Activated CD4-positive, alpha-beta memory T cell treated with anti-CD3 and anti-CD28 coated beads for 36 hours (primary cell): ENCODE measurements around the gene PSMD5. TPM values are rescaled to one million over a fixed set of nuclear protein-coding genes. Genes with fewer than 3 reads are reported as not detected.

Source experiments
- CTCF ChIA-PET: fragments of 350-600 bp; sonication (Branson Sonifier 250); formaldehyde crosslinking; loops from one replicate; lab custom pipeline; 2021; ENCODE audit warnings: antibody characterized with exemption, inconsistent platforms; lab: Charles Lee
- POLR2A ChIA-PET: fragments of 350-600 bp; sonication (Branson Sonifier 250); formaldehyde crosslinking; loops from one replicate; lab custom pipeline; 2021; ENCODE audit warnings: antibody characterized with exemption; lab: Charles Lee
- DNase-seq: peaks from one replicate; pipeline ENCODE4 v3.0.0-alpha.2; 2020
- H3K27ac Mint-ChIP-seq: one replicate; pipeline ENCODE4 v1.8.0; 2021; ENCODE audit warnings: mixed read lengths
- H3K27me3 Mint-ChIP-seq: one replicate; pipeline ENCODE4 v1.8.0; 2021; ENCODE audit warnings: mixed read lengths
- H3K36me3 Mint-ChIP-seq: one replicate; pipeline ENCODE4 v1.8.0; 2021; ENCODE audit warnings: mixed read lengths
- H3K4me1 Mint-ChIP-seq: one replicate; pipeline ENCODE4 v1.8.0; 2021; ENCODE audit warnings: low read depth, mixed read lengths
- H3K4me3 Mint-ChIP-seq: one replicate; pipeline ENCODE4 v1.8.0; 2021; ENCODE audit warnings: mild to moderate bottlenecking, mixed read lengths
- H3K9me3 Mint-ChIP-seq: one replicate; pipeline ENCODE4 v1.8.0; 2021; ENCODE audit warnings: mixed read lengths
- intact Hi-C: fragments of 100-400 bp; cut with micrococcal nuclease; formaldehyde crosslinking; loops from one replicate; pipeline ENCODE4 v1.15.1; 2023
- total RNA-seq, 2 experiments: library from RNA; stranded (reverse); gene quantifications; one replicate each; pipeline ENCODE4 v1.2.3, GENCODE V29; 2021

PSMD5 gene
- total RNA-seq, 2 experiments from 2014 or later = 69.7 to 71.0 TPM

DNA sequence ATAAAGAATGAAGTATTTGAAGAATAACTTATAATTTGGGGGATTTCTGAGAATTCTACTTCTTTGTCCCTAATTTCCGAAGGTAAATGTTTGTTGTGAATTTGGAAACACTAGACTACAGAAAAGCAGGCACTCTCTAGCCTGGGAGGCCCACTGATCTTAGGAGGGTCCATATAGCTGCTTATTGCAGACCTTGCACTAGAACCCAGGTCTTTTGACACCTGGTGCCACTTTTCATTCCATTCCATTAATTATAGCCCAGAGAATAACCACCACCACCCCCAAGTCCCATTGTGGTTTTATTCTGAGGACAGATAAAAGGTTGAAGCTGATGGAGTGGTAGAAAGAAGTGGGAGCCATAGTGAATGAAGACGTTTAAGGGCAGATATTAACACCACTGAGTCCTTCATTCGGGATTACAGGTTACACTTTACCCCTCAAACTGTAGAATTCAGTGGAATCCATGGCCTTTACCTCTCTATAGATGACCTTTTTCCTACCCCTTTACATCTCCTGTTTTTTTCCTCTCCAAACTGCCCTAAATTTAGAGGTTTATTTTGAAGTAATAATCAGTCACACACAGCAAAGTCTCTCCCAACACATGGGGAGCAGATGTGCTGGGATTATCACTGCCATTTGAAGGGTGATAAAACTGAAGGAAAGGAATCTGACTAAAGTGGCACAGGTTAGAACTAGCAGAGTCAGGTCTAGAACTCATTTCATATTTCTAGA, 12.0 kb upstream of the PSMD5 start:
- Mint-ChIP-seq H3K4me1 (peaks cover 6% of the 10 kb centered on the region), H3K36me3 (peaks cover 44% of the 10 kb centered on the region), H3K27ac (no peak overlapping the region), H3K4me3 (no peak overlapping the region), H3K9me3 (no peaks in the 10 kb centered on the region), H3K27me3 (no peaks in the 10 kb centered on the region)
- CTCF ChIA-PET = interaction anchor here (1.6 kb wide), 1 partner anchor 82 kb away, joined by 6 read pairs; no protein-coding TSS in a partner anchor
- intact Hi-C loops = no loop called here
- POLR2A ChIA-PET = interaction anchor here (1.3 to 1.5 kb wide), 2 partner anchors 8 to 10 kb away, joined by 4 to 7 read pairs; no protein-coding TSS in a partner anchor
- no peak for DNase-seq

DNA sequence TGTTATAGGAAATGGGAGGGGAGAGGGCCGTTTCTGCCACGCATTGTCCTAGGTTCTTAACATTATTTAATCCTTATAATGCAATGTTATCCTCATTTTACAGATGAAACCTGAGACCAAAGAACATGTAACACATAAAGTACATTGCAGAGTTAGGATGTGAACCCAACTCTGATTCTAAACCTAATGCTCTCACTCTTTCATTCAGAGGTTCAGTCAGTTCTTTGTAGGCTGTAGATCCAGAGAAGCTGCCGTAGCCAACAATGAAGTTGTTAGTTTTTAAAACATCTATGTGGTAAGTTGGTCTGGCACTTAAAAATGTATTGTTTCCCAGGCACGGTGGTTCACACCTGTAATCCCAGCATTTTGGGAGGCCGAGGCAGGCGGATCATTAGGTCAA, 10.5 kb upstream of the PSMD5 start:
- ChIA-PET POLR2A (interaction anchor here (0.6 kb wide), 1 partner anchor 12 kb away, joined by 3 read pairs; no protein-coding TSS in a partner anchor), CTCF (no interaction called here)
- H3K4me3 Mint-ChIP-seq = no peak overlapping the region
- DNase-seq = no peak
- no peaks in the 10 kb centered on the region for H3K9me3 Mint-ChIP-seq
- H3K27ac Mint-ChIP-seq = peak overlapping the region; percentile 29
- peaks cover 11% of the 10 kb centered on the region for H3K4me1 Mint-ChIP-seq
- peaks cover 35% of the 10 kb centered on the region for H3K36me3 Mint-ChIP-seq
- no peaks in the 10 kb centered on the region for H3K27me3 Mint-ChIP-seq
- intact Hi-C loops = no loop called here

DNA sequence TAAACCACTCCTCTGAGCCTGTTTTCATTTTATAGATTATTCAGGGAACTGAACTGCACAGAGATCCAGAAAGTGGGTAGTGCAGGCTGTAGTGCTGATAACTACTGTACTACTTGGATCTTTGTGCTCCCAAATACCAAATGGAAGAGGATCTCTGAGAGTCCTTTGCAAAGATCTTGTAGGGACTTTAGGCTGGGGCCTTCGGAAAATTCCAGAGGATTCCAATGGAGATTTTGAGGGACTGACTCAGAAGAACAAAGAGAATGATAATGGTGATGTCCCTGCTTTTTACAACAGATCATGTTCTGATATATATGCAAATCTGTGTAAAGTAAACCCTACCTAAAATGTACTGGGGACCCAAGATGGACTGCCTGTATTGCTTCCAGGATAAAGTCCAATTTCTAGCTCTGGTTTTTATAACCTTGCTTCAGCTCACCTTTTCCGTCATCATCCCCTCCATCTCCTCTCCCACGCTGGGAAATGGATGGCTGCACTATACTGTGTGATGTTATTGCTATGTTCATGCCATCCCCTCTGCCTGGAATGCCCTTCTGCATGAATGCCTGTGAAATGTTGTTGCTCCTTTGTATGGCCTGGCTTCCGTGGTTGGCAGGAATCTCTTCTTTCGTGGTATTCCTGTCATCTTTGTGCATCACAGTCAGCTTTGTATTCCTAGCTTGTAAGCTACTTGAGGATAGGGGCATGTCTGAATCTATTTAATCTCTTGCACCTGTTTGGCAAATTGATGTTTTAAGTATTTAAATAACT, 9.7 kb upstream of the PSMD5 start:
- H3K27me3 Mint-ChIP-seq = no peaks in the 10 kb centered on the region
- ChIA-PET POLR2A (interaction anchor here (1.4 to 1.8 kb wide), 3 partner anchors 11 to 70 kb away, joined by 3 to 6 read pairs (median 4); no protein-coding TSS in a partner anchor), CTCF (no interaction called here)
- H3K4me1 Mint-ChIP-seq = peaks cover 18% of the 10 kb centered on the region
- intact Hi-C loops = no loop called here
- H3K36me3 Mint-ChIP-seq = peaks cover 31% of the 10 kb centered on the region
- no peaks in the 10 kb centered on the region for H3K9me3 Mint-ChIP-seq
- no peak for DNase-seq
- no peak overlapping the region for H3K4me3 Mint-ChIP-seq
- H3K27ac Mint-ChIP-seq = peak overlapping the region; percentile 9

DNA sequence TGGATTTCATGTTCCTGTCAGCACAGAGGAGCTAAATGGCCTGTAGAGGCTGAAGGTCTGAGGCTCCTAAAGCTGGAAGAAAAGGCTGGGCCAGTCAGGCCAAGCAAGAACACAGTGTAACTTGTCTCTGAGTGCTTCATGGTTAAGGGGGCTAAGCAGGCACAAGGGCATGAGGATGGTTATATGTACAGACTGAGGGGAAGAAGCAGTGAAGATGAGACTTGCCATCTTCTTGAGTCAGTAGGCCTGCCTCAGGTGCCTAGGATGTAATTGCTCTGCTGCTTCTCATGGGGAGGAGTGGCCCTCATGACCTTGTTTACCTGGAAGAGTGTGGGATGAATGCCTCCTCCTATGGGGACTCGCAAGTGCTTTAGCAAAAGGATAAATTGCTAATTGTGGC, 8.7 kb upstream of the PSMD5 start:
- Mint-ChIP-seq H3K4me3 (no peak overlapping the region), H3K36me3 (peaks cover 29% of the 10 kb centered on the region), H3K27ac (peak overlapping the region; percentile 19), H3K27me3 (no peaks in the 10 kb centered on the region), H3K4me1 (peaks cover 27% of the 10 kb centered on the region), H3K9me3 (no peaks in the 10 kb centered on the region)
- intact Hi-C loops = no loop called here
- ChIA-PET POLR2A (interaction anchor here (0.7 to 1.8 kb wide), 4 partner anchors 12 to 71 kb away, joined by 3 to 6 read pairs (median 4); no protein-coding TSS in a partner anchor), CTCF (interaction anchor here (1.0 kb wide), 1 partner anchor 22 kb away, joined by 3 read pairs; no protein-coding TSS in a partner anchor)
- no peak for DNase-seq

DNA sequence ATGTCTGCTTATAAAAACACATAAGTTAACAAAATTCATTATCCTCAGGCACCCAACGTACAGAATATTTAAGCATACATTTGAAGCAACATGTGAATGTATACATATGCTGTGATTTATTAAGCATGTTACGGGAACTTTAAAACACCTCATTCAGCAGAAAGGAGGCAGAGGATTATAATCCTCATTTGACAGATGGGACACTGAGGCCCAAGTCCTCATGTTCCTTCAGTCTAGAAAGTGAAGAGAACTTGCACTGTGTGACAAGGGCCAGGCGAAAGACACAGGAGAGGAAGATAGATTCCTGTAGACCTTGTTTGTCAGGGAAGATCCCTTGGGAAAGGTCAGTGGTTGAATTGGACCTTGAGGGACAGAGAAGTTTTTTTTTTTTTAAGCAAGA, 7.6 kb upstream of the PSMD5 start:
- Mint-ChIP-seq H3K9me3 (no peaks in the 10 kb centered on the region), H3K4me1 (peaks cover 39% of the 10 kb centered on the region), H3K27me3 (no peaks in the 10 kb centered on the region), H3K36me3 (peaks cover 27% of the 10 kb centered on the region), H3K27ac (no peak overlapping the region), H3K4me3 (no peak overlapping the region)
- no peak for DNase-seq
- CTCF ChIA-PET = no interaction called here
- POLR2A ChIA-PET = interaction anchor here (0.6 to 1.8 kb wide), 2 partner anchors 15 to 72 kb away, joined by 3 to 6 read pairs; no protein-coding TSS in a partner anchor
- intact Hi-C loops = no loop called here

DNA sequence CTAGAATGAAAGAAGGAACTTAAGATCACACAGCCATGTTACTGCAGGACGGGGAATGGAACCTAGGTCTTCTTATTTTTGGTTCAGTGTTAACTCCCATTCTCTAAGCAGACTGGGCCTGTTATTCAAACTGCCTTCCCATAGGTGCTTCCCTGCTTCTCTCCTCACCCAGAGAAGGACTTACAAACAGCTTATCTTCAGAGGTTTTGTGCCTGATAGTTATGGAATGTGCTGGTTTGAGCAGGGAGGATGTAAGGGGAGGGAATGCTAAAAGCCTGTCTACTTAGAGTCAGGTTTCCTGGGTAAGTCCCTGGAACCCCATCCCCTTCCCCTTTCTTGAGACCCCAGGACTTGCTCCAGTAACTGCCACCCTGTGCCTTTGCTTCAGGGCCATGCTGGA, 4.2 kb upstream of the PSMD5 start:
- H3K4me1 Mint-ChIP-seq = peaks cover 56% of the 10 kb centered on the region
- peaks cover 30% of the 10 kb centered on the region for H3K36me3 Mint-ChIP-seq
- DNase-seq = no peak
- H3K9me3 Mint-ChIP-seq = no peaks in the 10 kb centered on the region
- no peak overlapping the region for H3K4me3 Mint-ChIP-seq
- no peaks in the 10 kb centered on the region for H3K27me3 Mint-ChIP-seq
- ChIA-PET CTCF (interaction anchor here (0.7 to 3.2 kb wide), 10 partner anchors 9 to 213 kb away, joined by 3 to 14 read pairs (median 4); no protein-coding TSS in a partner anchor), POLR2A (interaction anchor here (0.6 to 5.9 kb wide), 16 partner anchors 9 to 84 kb away, joined by 3 to 83 read pairs (median 6); partner anchors contain the start of genes FBXW2 and TRAF1)
- H3K27ac Mint-ChIP-seq = peak overlapping the region; percentile 95
- intact Hi-C loops = loop anchor here (1.0 kb wide), 5 partner anchors 21 to 54 kb away; partner anchors contain the start of gene FBXW2

DNA sequence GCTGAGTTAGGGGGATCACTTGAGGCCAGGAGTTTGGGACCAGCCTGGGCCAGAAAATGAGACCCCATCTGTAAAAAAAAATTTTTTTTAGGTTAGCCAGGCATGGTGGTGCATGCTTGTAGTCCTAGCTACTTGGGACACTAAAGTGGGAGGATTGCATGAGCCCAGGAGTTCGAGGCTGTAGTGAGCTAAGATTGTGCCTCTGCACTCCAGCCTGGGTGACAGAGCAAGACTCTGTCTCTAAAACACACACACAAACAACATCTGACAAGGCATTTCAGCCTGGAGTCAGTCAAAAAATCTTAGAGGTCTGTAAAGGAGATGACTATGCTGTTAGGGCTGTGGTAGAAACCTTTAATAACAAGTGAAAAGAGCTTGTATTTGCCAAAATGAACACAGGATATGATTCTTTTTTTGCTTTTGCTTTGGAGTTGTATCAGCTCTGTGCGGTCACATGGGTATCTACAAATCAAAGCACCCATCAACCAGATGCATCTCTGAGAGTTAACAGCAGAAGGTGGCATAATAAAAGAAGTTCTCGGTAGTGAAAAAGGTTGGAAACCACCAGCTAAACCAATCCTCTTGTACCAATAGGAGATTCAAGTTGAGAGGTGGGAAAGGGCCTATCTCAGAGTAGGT, 3.6 kb upstream of the PSMD5 start:
- H3K4me1 Mint-ChIP-seq = peaks cover 61% of the 10 kb centered on the region
- peaks cover 36% of the 10 kb centered on the region for H3K36me3 Mint-ChIP-seq
- POLR2A ChIA-PET = interaction anchor here (0.6 to 5.9 kb wide), 18 partner anchors 9 to 85 kb away, joined by 3 to 83 read pairs (median 6); partner anchors contain the start of genes FBXW2 and TRAF1
- no peaks in the 10 kb centered on the region for H3K27me3 Mint-ChIP-seq
- DNase-seq = peak; percentile 51
- H3K4me3 Mint-ChIP-seq = peak overlapping the region; percentile 95
- intact Hi-C loops = loop anchor here (1.0 kb wide), 5 partner anchors 22 to 53 kb away; partner anchors contain the start of gene FBXW2
- no peaks in the 10 kb centered on the region for H3K9me3 Mint-ChIP-seq
- CTCF ChIA-PET = interaction anchor here (0.7 to 3.2 kb wide), 11 partner anchors 9 to 214 kb away, joined by 3 to 14 read pairs (median 4); no protein-coding TSS in a partner anchor
- H3K27ac Mint-ChIP-seq = peak overlapping the region; percentile 95

DNA sequence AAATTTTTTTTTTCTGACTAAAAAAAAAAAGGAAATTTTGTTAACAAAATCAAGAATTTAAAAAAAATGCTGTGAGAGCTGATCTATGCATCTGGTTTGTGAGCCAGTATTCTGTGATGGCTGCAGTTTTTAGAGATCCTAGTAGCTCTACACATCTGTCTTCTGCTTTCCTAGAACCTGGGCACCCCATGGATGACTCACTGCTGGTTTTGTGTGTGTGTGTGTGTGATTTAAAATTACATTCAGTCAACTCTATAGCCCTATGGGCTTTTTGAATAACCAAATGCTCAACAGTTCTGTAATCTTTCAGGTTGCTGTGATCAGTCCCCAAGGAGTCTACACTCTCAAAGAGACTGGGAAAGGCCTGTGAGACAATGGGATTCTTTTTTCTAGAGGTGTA, 2.5 kb upstream of the PSMD5 start:
- peak overlapping the region; percentile 95 for H3K4me3 Mint-ChIP-seq
- peaks cover 37% of the 10 kb centered on the region for H3K36me3 Mint-ChIP-seq
- H3K4me1 Mint-ChIP-seq = peaks cover 66% of the 10 kb centered on the region
- intact Hi-C loops = loop anchor here (1.0 to 2.0 kb wide), 3 partner anchors 81 to 130 kb away; partner anchors contain the start of genes MEGF9 and TRAF1
- peak overlapping the region; percentile 95 for H3K27ac Mint-ChIP-seq
- no peaks in the 10 kb centered on the region for H3K27me3 Mint-ChIP-seq
- POLR2A ChIA-PET = interaction anchor here (0.7 to 5.9 kb wide), 17 partner anchors 11 to 107 kb away, joined by 3 to 83 read pairs (median 5); partner anchors contain the start of genes FBXW2 and TRAF1
- peak; percentile 77 for DNase-seq
- CTCF ChIA-PET = interaction anchor here (0.6 to 3.0 kb wide), 7 partner anchors 21 to 89 kb away, joined by 3 to 8 read pairs (median 4); partner anchors contain the start of gene FBXW2
- no peaks in the 10 kb centered on the region for H3K9me3 Mint-ChIP-seq

DNA sequence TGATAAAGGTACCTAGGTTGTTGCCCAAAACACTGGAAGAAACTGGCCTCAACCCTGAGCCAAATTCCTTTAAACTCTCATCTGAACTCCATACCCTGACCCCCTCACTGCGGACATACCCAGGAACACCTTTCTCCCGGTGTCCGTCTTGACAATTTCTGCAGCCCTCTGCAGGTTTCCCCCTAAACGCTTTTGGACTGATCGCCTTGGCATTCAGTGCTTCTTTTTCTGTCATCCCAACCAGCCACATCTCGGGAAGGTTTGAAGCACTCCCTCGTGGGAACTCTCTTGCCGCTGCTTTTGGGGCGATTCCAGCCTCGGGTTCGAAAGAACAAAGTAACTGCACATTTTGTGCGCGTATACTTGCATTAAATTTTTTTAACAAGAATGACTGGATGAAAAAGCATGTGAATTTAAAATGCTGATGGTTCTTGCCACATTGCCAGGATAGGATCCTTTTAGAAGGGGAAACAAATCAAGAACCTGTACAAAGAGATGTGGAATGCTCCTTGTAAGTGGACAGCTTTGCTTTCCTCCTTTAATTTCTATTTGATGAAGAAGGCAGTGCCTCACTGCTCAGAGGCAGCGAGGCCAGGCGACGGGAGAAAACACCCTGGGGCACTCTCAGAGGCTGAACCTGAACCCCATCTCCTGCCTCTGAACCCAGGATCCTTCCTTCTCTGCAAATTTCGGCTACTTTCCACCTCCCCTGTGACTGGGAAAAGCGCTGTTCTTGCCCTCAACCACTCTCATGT, 615 bp downstream of the PSMD5 start:
- Mint-ChIP-seq H3K4me1 (peaks cover 78% of the 10 kb centered on the region), H3K36me3 (peaks cover 46% of the 10 kb centered on the region)

DNA sequence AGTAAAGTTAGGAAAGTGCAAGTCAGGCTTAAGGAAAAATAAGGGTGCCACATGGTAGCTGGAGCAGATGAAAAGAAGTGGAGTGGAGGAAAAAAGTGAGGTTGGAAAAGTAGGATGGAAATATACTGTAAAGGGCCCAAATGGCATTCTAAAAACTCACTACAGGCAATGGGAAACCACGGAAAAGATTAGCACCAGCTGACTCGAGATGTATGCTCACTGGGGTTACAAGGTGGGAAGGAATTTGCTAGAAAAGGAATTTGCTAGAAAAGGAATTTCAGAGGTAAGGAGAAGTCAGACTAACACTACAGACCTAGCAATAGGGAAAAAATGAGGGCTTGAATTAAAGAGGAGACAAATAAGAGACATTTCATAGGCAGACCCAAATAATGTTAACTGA, 3.6 kb downstream of the PSMD5 start:
- peak overlapping the region; percentile 20 for H3K4me3 Mint-ChIP-seq
- ChIA-PET POLR2A (no interaction called here), CTCF (no interaction called here)
- peak overlapping the region; percentile 82 for H3K27ac Mint-ChIP-seq
- intact Hi-C loops = no loop called here
- no peak for DNase-seq
- peaks cover 48% of the 10 kb centered on the region for H3K36me3 Mint-ChIP-seq
- H3K9me3 Mint-ChIP-seq = no peaks in the 10 kb centered on the region
- H3K4me1 Mint-ChIP-seq = peaks cover 57% of the 10 kb centered on the region
- H3K27me3 Mint-ChIP-seq = no peaks in the 10 kb centered on the region

More for the DNA sequence above, 615 bp downstream of the PSMD5 start:
- Mint-ChIP-seq H3K9me3 (no peaks in the 10 kb centered on the region), H3K27me3 (no peaks in the 10 kb centered on the region), H3K4me3 (peak overlapping the region; percentile 95), H3K27ac (peak overlapping the region; percentile 95)
- DNase-seq = no peak
- CTCF ChIA-PET = interaction anchor here (0.9 to 1.3 kb wide), 2 partner anchors 46 to 94 kb away, joined by 3 to 5 read pairs; no protein-coding TSS in a partner anchor
- POLR2A ChIA-PET = interaction anchor here (0.7 to 5.9 kb wide), 5 partner anchors 49 to 84 kb away, joined by 3 to 83 read pairs (median 10); partner anchors contain the start of genes FBXW2 and TRAF1
- intact Hi-C loops = loop anchor here (1.0 to 5.0 kb wide), 3 partner anchors 49 to 360 kb away; partner anchors contain the start of genes CNTRL, FBXW2 and RAB14
